Measurements from ENCODE around the gene PTPDC1. TPM values are rescaled to one million over a fixed set of nuclear protein-coding genes. Genes with fewer than 3 reads are reported as not detected.

PTPDC1 gene
- 4.4 and 9.0 TPM in 2 replicates for total RNA-seq

GRCh38 chr9:94084314-94084713 is at the start of gene PTPDC1:
PTPDC1 (plus strand) TSS chr9:94084464; CDS start chr9:94084531, 67 bp downstream.

Other genes starting within 250 kb of the PTPDC1 start
- gene BARX1, start 129.1 kb upstream of the PTPDC1 start, total RNA-seq: 0.39 TPM in 1 of 2 replicates, not detected in the other
- gene ZNF169, start 174.8 kb downstream of the PTPDC1 start, total RNA-seq: 2.1 and 2.4 TPM in 2 replicates
- gene NUTM2F, start 244.2 kb downstream of the PTPDC1 start, total RNA-seq: not detected in 2 replicates